HT-29 (cell line): ENCODE data around the gene POLR2I. TPM values are rescaled to one million over a fixed set of nuclear protein-coding genes. Genes with fewer than 3 reads are reported as not detected.
"Not testable (repeated sequence)": the region's sequence is repeated elsewhere in the genome, so short reads cannot be mapped to it uniquely, and the experiment has no call there.

Experiments
- DNase-seq: peaks from one replicate; pipeline ENCODE4 v3.0.0-alpha.2; 2015; ENCODE audit warnings: low spot score
- total RNA-seq: library from RNA; depleted of rRNA; stranded (reverse); fragments of >200 nt; shearing (Covaris generic); gene quantifications from 2 replicates; pipeline ENCODE4 v1.2.3, GENCODE V29; 2014

The POLR2I gene
- total RNA-seq, 1 experiment from 2014 or later: 397 TPM

GRCh38 chr19:36134867-36135266 is 20.2 kb upstream of the POLR2I start:
- not testable (repeated sequence) for DNase-seq

DNA sequence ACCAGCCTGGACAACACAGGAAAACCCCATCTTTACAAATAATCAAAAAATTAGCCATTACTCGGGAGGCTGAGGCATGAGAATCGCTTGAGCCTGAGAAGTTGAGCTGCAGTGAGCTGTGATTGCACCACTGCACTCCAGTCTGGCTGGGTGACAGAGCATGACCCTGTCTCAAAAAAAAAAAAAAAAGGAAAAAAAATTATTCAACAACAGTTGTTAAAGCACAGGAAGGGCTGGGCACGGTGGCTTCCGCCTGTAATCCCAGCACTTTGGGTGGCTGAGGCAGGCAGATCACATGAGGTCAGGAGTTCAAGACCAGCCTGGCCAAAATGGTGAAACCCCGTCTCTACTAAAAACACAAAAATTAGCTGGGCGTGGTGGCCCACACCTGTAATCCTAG is 16.5 kb upstream of the POLR2I start:
- not testable (repeated sequence) for DNase-seq

DNA sequence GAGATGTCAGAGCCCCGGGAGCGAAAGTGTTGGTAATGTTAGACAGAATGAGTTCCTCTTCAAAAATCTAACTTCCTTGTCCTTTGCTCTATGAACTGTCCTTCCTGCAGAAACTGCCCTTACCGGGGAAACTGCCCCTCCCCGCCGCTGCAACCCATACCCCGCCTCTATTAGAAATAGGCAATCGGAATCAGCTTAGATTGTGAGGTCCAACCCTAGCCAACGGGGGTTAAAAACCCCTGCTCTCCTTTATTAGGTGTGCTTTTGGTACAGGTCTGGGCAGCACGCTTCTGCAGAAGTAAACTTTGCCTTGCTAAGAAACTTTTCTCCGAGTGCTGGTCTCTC is 13.7 kb upstream of the POLR2I start:
- DNase-seq: no peak

- no peak for DNase-seq
Observed at GRCh38 chr19:36125557-36125956, 10.9 kb upstream of the POLR2I start.

- no peak for DNase-seq
Observed at GRCh38 chr19:36121486-36122124, 6.9 kb upstream of the POLR2I start.

DNA sequence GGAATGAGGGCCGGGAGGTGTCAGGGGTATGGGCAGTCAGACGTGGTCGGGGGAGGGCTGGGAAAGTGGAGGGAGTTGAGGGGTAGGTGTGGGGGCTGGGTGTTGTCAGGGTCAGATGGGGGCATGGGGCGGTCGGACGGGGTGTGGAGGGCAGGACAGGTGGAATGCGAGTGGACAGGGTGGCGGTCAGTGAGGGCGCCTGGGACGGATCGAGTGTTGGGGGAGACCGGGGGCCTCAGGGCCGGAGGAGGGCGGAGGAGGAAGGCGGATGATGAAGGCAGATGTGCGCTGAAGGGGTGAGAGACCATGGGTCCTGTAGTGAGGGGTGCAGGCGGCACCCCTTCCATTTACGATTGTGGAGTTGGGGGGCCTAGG is 6.3 kb upstream of the POLR2I start:
- no peak for DNase-seq

DNA sequence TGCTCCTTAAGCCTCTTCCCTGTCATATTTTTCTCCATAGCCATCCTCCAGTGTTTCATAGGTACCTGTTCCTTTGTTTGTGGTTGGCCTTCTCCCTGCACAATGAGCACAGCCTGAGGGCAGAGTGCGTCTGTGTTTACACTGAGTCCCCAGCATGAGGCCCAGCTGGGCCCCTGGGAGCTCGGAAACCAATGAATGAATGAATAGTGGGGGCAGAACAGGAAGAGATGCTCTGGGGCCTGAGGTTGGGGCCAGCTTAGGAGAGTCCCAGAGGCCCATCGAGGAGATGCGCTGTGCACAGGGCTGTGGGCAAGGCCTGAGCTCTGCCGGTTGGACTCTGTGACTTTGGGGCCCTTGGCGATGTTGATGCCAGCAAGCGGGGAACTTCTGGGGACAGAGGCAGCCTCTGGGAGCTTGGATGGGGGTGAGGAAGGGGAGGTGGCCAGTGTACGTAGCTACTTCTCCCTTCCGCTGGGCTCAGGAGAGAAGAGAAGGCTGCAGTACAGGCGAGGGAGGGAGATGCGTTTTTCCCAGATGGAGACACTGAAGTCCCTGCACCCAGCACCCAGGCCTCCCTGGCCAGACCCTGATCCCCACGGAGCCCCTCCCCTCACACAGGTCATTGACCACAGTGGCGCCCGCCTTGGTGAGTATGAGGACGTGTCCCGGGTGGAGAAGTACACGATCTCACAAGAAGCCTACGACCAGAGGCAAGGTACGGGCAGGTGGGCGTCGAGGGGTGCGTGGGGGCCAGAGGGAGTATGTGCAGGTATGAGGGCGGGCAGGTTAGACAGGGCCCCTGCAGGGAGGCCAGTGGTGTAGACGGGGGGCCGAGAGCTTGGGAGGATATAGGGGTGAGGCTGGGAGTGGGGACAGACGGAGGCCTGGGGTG is 5.7 kb upstream of the POLR2I start:
- DNase-seq: no peak

GRCh38 chr19:36116344-36116637 is 1.6 kb upstream of the POLR2I start:
- no peak for DNase-seq

GRCh38 chr19:36115453-36116343 is 1.0 kb upstream of the POLR2I start, which contains the start of gene TBCB:
TSS of gene TBCB (plus strand) at chr19:36115468. CDS start at chr19:36115561, 93 bp downstream.
- DNase-seq: peak; percentile 42

- peak; percentile 48 for DNase-seq
Observed at GRCh38 chr19:36113894-36114720, 568 bp downstream of the POLR2I start.

DNA sequence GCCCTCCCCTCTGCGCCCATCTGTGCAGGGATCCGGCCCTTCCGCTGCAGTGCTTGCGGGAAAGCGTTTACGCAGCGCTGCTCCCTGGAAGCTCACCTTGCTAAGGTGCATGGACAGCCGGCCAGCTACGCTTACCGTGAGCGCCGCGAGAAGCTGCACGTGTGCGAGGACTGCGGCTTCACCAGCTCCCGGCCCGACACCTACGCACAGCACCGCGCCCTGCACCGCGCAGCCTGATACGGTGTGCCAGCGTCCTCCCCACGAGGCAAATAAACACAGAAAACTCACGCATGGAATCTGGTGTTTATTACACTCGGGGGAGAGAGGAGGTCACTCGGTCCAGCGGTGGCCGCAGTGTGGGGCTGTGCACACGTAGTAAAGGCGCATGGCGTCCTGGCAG is 1.2 kb downstream of the POLR2I start:
- DNase-seq: no peak

DNA sequence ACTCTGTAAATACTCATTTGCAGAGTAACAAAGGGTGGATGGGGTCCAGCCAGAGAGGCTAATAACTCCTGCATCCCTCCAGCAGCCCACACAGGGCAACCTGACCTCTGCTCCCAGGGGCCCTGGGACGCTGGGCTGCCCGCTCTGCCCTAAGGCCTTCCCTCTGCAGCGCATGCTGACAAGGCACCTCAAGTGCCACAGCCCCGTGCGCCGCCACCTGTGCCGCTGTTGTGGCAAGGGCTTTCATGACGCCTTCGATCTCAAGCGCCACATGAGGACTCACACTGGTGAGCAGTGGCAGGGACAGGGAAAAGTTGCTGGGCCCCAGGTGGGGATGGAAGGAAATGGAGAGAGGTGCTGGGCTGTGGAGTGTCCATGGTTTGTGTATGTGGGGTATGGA is 2.0 kb downstream of the POLR2I start:
- no peak for DNase-seq

DNA sequence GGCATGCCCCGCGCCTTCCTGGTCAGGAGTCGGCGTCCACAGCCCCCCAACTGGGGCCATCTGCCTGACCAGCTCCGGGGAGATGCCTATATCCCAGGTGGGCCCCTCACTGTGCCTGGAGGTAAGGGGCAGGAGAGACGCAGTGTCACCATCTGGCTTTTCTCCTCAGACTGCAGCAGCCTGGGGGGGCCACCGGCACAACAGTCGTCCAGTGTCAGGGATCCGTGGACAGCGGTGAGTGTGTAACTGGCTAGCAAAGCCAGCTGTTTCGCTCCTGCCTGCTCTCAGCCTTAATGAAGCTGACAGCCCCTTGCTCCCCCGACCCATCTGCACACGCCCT is 3.5 kb downstream of the POLR2I start:
- DNase-seq: no peak

GRCh38 chr19:36110487-36111199 is 4.0 kb downstream of the POLR2I start, which contains the start of gene OVOL3:
TSS of gene OVOL3 (plus strand) at chr19:36111143. CDS start at chr19:36111203, 60 bp downstream.
- no peak for DNase-seq

DNA sequence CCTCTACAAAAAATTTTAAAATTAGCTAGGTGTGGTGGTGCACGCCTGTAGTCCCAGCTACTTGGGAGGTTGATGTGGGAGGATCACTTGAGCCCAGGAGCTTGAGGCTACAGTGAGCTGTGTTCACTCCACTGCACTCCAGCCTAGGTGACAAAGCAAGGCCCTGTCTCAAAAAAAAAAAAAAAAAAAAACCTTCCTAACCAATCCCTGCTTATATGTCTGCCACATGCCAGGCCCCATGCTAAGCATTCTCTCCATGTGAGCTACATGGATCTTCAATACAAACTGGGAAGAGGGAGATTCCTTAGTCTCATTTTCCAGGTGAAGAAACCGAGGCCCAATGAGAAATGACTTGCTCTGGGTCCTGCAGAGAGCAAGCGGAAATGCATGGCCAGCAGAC is 6.0 kb downstream of the POLR2I start:
- DNase-seq: no peak

DNA sequence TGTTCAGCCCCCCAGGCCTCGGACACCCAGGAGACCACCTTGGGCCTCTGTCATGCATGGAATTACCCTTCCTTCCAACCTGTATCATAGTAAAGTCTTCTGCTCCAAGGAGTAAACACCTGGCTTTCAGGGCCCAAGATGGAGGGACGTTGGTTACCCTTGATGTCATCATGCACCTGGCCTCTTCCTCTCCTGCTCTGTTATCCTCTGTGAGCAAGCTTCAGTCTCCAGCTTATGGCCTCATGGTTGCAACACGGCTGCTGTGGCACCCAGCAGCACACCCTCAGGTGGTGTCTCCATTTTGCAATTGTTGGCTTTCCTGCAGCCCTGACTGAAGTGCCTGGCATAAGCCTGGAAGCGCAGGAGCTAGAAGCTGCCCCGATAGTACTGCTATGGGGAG is 7.7 kb downstream of the POLR2I start:
- no peak for DNase-seq

DNA sequence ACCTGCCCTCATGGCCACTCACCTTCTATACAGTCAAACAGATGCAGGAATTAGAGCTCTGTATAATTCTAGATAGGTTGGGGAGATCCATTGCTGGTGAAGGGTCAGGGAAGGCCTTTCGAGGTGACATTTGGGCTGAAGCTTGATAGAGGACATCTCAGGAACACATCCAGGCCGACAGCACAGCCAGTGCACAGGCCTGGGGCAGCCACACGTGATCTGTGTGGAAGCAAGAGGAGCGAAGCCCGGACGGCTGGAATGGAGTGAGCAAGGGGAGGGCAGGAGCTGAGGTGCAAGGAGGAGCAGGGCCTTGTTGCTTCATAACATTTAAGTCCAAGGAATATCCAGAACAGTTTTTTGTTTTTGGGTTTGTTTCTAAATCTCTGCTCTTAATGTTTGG is 8.2 kb downstream of the POLR2I start:
- DNase-seq: no peak

DNA sequence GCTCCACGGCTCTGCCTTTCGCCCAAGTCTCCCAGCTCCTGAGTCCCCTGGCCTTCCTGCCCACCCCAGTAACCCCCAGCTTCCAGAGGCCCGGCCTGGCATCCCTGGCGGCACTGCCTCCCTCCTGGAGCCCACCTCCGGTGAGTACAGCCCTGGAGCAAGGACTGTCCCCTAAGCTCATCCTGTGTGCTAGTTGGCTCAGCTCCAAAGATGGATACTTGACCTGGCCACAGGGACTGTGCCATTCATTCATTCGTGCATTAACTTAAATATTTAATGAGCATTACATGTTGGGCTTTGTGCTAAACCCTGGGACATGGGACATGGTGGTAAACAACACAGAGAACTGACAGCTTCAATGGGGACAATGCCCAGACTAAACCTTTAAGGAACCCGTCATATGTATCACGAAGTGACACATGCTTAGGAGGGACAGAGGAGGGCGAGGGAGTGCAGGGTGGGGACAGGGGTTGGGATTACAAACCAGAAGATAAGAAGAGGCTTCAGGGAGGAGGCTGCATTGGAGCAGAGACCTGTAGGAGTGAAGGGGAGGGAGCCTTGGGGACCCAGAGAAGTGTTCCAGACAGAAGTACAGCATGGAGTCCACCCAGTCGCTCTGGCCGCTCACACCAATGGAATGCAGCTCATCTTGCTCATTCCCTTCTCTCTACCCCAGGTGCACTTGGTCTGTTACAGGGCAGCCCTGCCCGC is 10.7 kb downstream of the POLR2I start:
- DNase-seq: no peak

GRCh38 chr19:36103040-36103626 is 11.5 kb downstream of the POLR2I start:
- no peak for DNase-seq
